Right atrium auricular region (tissue), 2 donors: ENCODE data around the gene STAP1. TPM values are rescaled to one million over a fixed set of nuclear protein-coding genes. Genes with fewer than 3 reads are reported as not detected.

Experiments used
- DNase-seq: peaks from one replicate; pipeline ENCODE4 v3.0.0-alpha.2; 2019; ENCODE audit warnings: low spot score
- H3K27ac ChIP-seq, 2 donors: fragments of 200-600 bp; sonication (generic); 1 replicate in 1 of 2; 2 replicates in 1 of 2; pipeline ENCODE4 v1.5.1; 2016 to 2019
- H3K27me3 ChIP-seq, 2 donors: fragments of 200-600 bp; sonication (generic); one replicate each; pipeline versions ENCODE4 v1.5.1 to v1.6.0; 2017 to 2019
- H3K36me3 ChIP-seq: fragments of 200-600 bp; sonication (generic); one replicate; pipeline ENCODE4 v1.5.1; 2016
- H3K4me1 ChIP-seq, 2 donors: fragments of 200-600 bp; sonication (generic); one replicate each; pipeline versions ENCODE4 v1.5.1 to v1.6.0; 2017 to 2019
- H3K4me3 ChIP-seq, 2 donors: fragments of 200-600 bp; sonication (generic); 1 replicate in 1 of 2; 2 replicates in 1 of 2; pipeline ENCODE4 v1.5.1; 2017 to 2019; ENCODE audit warnings: mild to moderate bottlenecking in 1 of 2, moderate library complexity in 1 of 2
- H3K9me3 ChIP-seq, 2 donors: fragments of 200-600 bp; sonication (generic); one replicate each; pipeline ENCODE4 v1.5.1; 2019
- total RNA-seq, 2 donors: library from RNA; depleted of rRNA; stranded (reverse); fragments of >200 nt; gene quantifications; one replicate each; pipeline ENCODE4 v1.1.0, GENCODE V29; 2016
- TF ChIP-seq, protein P1 (sequence below), 2 donors: fragments of 200-600 bp; sonication (generic); IDR thresholded peaks; one replicate each; pipeline ENCODE4 v1.5.1; 2019; ENCODE audit warnings: antibody characterized with exemption in 2 of 2

Gene STAP1
- total RNA-seq, 2 donors from 2014 or later = not detected

DNA sequence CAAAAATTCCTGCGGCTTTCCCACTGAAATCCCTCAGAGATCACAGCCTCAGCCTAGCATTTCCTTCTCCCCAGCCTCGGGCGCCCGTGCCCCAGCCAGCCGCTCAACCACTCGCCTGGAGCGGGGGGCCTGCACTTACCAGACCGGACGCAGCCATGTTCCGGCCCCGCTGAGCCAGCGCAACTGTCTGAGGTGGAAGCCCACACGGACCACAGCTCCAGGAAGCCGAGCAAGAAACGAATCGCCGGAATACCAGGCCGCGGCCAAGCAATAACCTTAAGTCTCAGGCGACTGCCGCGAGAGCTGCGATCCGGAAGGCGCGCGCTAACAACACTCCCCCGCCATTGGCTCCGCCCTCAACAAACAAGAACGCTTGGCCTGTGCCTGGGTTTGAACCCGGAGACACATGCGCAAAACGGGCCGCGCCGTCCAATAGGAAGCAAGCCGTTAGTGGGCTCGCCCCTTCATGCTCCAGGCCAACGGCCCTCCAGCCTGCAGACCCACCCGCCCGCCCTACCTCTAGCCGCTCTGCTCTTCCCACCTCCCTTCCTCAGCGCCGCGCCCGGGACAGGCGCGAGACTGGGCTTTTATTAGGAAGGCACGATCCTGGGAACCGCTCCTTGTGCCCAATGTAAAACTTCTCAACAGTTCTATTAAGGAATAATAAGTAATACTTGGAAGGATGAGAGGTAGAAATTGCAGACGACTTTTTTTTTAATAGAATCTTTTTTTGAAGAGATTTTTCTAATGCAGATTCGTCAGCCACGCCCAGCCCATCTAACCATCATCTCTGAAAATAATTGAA is 13.1 kb upstream of the STAP1 start, which contains the start of gene CENPC:
Gene CENPC, minus strand, starts transcription at position 305 of the 805 bp plus-strand sequence. Its CDS starts 148 bp downstream, at position 157.
- Histone ChIP-seq H3K4me3 (peak within 1 kb of the TSS; percentile 76 to 85), H3K9me3 (no peaks in the 10 kb centered on the region), H3K4me1 (peaks cover 0 to 16% of the 10 kb centered on the region in 2 donors), H3K36me3 (no peaks in the 10 kb centered on the region), H3K27ac (peak within 1 kb of the TSS; percentile 85 to 93), H3K27me3 (no peaks in the 10 kb centered on the region)
- TF ChIP-seq, protein P1, sequence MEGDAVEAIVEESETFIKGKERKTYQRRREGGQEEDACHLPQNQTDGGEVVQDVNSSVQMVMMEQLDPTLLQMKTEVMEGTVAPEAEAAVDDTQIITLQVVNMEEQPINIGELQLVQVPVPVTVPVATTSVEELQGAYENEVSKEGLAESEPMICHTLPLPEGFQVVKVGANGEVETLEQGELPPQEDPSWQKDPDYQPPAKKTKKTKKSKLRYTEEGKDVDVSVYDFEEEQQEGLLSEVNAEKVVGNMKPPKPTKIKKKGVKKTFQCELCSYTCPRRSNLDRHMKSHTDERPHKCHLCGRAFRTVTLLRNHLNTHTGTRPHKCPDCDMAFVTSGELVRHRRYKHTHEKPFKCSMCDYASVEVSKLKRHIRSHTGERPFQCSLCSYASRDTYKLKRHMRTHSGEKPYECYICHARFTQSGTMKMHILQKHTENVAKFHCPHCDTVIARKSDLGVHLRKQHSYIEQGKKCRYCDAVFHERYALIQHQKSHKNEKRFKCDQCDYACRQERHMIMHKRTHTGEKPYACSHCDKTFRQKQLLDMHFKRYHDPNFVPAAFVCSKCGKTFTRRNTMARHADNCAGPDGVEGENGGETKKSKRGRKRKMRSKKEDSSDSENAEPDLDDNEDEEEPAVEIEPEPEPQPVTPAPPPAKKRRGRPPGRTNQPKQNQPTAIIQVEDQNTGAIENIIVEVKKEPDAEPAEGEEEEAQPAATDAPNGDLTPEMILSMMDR (IDR thresholded peaks at IDR 0.05) = no peak
- DNase-seq = peak; percentile 97

DNA sequence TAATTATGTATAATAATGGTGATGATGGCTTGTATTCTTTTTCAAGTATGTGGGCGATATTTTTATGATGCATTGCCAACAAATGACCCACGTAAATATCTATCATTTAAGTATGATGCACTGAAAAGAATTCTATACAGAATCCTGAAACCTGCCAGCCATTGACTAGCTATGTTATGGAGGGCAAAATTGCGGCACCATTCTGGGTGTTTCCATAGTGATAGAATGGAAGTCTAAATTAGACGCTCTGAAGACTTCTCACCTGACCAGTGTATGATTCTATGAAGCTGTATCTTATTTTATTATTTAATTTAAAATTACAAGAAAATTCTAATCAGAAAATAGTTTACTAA is 12.5 kb upstream of the STAP1 start:
- Histone ChIP-seq H3K27me3 (no peaks in the 10 kb centered on the region), H3K4me1 (peaks cover 0 to 16% of the 10 kb centered on the region in 2 donors), H3K4me3 (peak overlapping the region; percentile 76 to 85), H3K36me3 (no peaks in the 10 kb centered on the region), H3K9me3 (no peaks in the 10 kb centered on the region), H3K27ac (peak overlapping the region; percentile 85 to 93)
- TF ChIP-seq, protein P1 (IDR thresholded peaks at IDR 0.05) = no peak
- no peak for DNase-seq

GRCh38 chr4:67546971-67547370 is 11.6 kb upstream of the STAP1 start:
- DNase-seq = no peak
- TF ChIP-seq, protein P1 (IDR thresholded peaks at IDR 0.05) = peak in 1 of 2 donors; percentile 30
- H3K4me3 ChIP-seq = no peak overlapping the region

GRCh38 chr4:67549123-67549522 is 9.4 kb upstream of the STAP1 start:
- DNase-seq = no peak
- no peaks in the 10 kb centered on the region for H3K9me3 ChIP-seq
- TF ChIP-seq, protein P1 (IDR thresholded peaks at IDR 0.05) = peak in 1 of 2 donors; percentile 50
- H3K4me3 ChIP-seq = no peak overlapping the region
- H3K27me3 ChIP-seq = no peaks in the 10 kb centered on the region
- no peak overlapping the region for H3K27ac ChIP-seq
- H3K36me3 ChIP-seq = no peaks in the 10 kb centered on the region
- H3K4me1 ChIP-seq = peaks cover 0 to 9% of the 10 kb centered on the region in 2 donors

More at GRCh38 chr4:67546971-67547370, 11.6 kb upstream of the STAP1 start:
- Histone ChIP-seq H3K27me3 (no peaks in the 10 kb centered on the region), H3K9me3 (no peaks in the 10 kb centered on the region), H3K36me3 (no peaks in the 10 kb centered on the region), H3K4me1 (peaks cover 0 to 16% of the 10 kb centered on the region in 2 donors), H3K27ac (no peak overlapping the region)

GRCh38 chr4:67550451-67550850 is 8.1 kb upstream of the STAP1 start:
- no peak for DNase-seq
- TF ChIP-seq, protein P1 (IDR thresholded peaks at IDR 0.05) = no peak
- H3K27me3 ChIP-seq = no peaks in the 10 kb centered on the region
- no peak overlapping the region for H3K27ac ChIP-seq
- H3K9me3 ChIP-seq = no peaks in the 10 kb centered on the region
- H3K36me3 ChIP-seq = no peaks in the 10 kb centered on the region
- no peak overlapping the region for H3K4me3 ChIP-seq
- H3K4me1 ChIP-seq = peaks cover 0 to 4% of the 10 kb centered on the region in 2 donors
